Fibroblast of gingiva (primary cell): ENCODE data around the gene DIP2A.

ENCODE experiments used
- DNase-seq: peaks from one replicate; pipeline ENCODE4 v3.0.0-alpha.2; 2011; ENCODE audit warnings: low read depth

DIP2A gene

GRCh38 chr21:46480466-46480865, 21.8 kb downstream of the DIP2A start:
- no peak for DNase-seq

- DNase-seq = no peak
Measured at GRCh38 chr21:46482225-46482845, 23.6 kb downstream of the DIP2A start.

GRCh38 chr21:46482846-46483231, 24.1 kb downstream of the DIP2A start:
- DNase-seq = no peak

- no peak for DNase-seq
Measured at GRCh38 chr21:46483300-46484295, 24.9 kb downstream of the DIP2A start.

- DNase-seq = no peak
Measured at GRCh38 chr21:46486481-46487126, 27.9 kb downstream of the DIP2A start.

- no peak for DNase-seq
Measured at GRCh38 chr21:46489162-46489663, 30.5 kb downstream of the DIP2A start.

GRCh38 chr21:46489800-46490199, 31.1 kb downstream of the DIP2A start:
- DNase-seq = no peak

GRCh38 chr21:46491553-46491952, 32.9 kb downstream of the DIP2A start:
- DNase-seq = no peak

- DNase-seq = no peak
Measured at GRCh38 chr21:46492851-46493250, 34.2 kb downstream of the DIP2A start.

- no peak for DNase-seq
Measured at GRCh38 chr21:46493828-46494227, 35.1 kb downstream of the DIP2A start.

GRCh38 chr21:46498335-46499050, 39.8 kb downstream of the DIP2A start:
- no peak for DNase-seq

- no peak for DNase-seq
Measured at GRCh38 chr21:46500224-46500861, 41.7 kb downstream of the DIP2A start.

- DNase-seq = no peak
Measured at GRCh38 chr21:46503922-46504550, 45.3 kb downstream of the DIP2A start.

- DNase-seq = no peak
Measured at GRCh38 chr21:46504666-46505065, 46.0 kb downstream of the DIP2A start.

- DNase-seq = no peak
Measured at GRCh38 chr21:46507562-46507961, 48.9 kb downstream of the DIP2A start.

GRCh38 chr21:46509741-46510502, 51.2 kb downstream of the DIP2A start:
- peak; percentile 47 for DNase-seq

- peak; percentile 59 for DNase-seq
Measured at GRCh38 chr21:46515109-46515508, 56.4 kb downstream of the DIP2A start.

GRCh38 chr21:46516068-46516467, 57.4 kb downstream of the DIP2A start:
- no peak for DNase-seq

GRCh38 chr21:46517361-46517760, 58.7 kb downstream of the DIP2A start:
- DNase-seq = peak; percentile 42

- DNase-seq = no peak
Measured at GRCh38 chr21:46518983-46519583, 60.4 kb downstream of the DIP2A start.
